GM12864 (cell line): ENCODE results near the gene BAK1.

Experiments used
- DNase-seq: peaks from one replicate; pipeline ENCODE4 v3.0.0-alpha.2; 2011; ENCODE audit warnings: low read depth
- H3K4me3 ChIP-seq: 2 replicates; pipeline ENCODE4 v1.5.1; 2011; ENCODE audit warnings: mild to moderate bottlenecking, low read depth, low read length, control low read depth
- TF ChIP-seq, protein P1 (sequence below): IDR thresholded peaks from 2 replicates; pipeline ENCODE4 v1.5.1; 2011; ENCODE audit warnings: low read depth, mild to moderate bottlenecking, moderate library complexity, low read length, control low read depth, inconsistent platforms; ENCODE audit errors: missing control alignments

BAK1 gene

DNA sequence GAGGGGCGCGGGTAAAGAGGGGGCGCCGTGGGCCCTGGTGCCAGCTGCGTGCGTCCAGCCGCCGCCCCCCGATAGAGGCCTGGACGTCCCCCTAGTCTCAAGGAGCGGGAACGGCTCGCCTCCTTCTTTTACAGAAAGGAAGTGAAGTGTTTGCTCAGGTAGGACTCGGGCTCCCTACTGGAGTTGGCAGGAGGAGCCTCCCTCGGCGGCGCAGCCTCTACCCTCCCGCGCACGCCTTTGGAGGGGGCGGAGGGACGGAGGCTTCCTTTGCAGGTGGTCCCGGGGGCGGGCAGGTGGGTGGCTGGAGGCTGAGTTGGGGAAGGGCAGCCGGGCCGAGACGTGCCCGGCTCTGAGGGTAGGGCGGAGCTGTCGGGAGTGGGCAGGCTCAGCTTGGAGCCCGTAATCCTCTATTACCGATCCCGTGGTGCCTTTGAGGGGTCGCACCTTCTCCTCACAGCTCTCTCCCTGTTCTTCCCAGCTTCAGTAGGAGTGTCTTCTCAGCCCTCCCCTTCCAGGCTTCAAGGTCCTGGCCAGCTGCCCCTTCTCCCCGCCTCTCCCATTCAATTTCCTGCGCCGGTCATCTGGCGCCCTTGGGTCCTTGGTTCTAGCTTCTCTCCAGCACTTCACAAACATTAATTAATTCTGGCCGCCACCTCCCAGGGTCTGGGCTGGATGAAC is 41.8 kb upstream of the BAK1 start:
- TF ChIP-seq, protein P1, sequence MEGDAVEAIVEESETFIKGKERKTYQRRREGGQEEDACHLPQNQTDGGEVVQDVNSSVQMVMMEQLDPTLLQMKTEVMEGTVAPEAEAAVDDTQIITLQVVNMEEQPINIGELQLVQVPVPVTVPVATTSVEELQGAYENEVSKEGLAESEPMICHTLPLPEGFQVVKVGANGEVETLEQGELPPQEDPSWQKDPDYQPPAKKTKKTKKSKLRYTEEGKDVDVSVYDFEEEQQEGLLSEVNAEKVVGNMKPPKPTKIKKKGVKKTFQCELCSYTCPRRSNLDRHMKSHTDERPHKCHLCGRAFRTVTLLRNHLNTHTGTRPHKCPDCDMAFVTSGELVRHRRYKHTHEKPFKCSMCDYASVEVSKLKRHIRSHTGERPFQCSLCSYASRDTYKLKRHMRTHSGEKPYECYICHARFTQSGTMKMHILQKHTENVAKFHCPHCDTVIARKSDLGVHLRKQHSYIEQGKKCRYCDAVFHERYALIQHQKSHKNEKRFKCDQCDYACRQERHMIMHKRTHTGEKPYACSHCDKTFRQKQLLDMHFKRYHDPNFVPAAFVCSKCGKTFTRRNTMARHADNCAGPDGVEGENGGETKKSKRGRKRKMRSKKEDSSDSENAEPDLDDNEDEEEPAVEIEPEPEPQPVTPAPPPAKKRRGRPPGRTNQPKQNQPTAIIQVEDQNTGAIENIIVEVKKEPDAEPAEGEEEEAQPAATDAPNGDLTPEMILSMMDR: no peak
- peak overlapping the region; percentile 91 for H3K4me3 ChIP-seq
- no peak for DNase-seq

DNA sequence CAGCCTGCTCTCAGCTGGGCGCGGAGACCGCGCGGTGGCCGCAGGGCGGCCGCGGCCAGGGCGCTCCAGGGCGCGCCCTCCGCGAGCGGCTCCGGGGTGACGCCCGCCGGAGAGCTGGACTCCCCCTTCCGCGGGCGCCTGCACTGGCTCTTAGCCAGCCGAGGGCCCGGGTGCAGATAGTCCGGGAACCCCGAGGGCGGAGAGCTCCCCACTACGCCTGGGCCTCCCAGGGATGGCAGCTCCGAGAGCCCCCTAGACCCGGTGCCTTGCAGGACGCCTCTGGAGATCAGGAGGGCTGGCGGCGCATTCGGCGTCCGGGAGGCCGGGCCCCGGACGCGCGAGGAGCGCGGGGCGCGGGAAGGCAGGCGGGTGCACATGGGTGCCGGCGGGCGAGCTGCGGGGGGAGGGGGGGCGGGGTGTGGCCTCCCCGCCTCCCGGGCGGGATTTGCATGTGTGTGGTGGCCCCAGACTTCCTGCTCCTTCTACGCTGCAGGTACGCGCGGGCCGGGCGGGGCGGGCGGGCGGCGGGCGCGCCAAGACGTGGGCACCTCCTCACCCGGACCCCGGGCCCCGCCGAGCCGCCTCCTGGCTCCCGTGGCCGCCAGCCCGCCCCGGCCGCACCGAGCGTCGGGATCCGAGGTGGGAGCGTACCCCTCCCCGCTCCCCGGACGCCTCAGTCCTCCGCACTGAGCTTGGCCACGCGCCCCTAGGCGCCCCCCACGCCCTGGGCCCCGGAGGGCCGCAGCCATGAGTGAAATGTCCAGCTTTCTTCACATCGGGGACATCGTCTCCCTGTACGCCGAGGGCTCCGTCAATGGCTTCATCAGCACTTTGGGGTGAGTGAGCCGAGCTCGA is 41.0 kb upstream of the BAK1 start, which contains the start of gene ITPR3:
Gene ITPR3, plus strand, starts transcription at position 467 of the 855 bp plus-strand sequence. Its CDS starts 281 bp downstream, at position 748.
- peak within 1 kb of the TSS; percentile 91 for H3K4me3 ChIP-seq
- no peak for DNase-seq
- TF ChIP-seq, protein P1: no peak

DNA sequence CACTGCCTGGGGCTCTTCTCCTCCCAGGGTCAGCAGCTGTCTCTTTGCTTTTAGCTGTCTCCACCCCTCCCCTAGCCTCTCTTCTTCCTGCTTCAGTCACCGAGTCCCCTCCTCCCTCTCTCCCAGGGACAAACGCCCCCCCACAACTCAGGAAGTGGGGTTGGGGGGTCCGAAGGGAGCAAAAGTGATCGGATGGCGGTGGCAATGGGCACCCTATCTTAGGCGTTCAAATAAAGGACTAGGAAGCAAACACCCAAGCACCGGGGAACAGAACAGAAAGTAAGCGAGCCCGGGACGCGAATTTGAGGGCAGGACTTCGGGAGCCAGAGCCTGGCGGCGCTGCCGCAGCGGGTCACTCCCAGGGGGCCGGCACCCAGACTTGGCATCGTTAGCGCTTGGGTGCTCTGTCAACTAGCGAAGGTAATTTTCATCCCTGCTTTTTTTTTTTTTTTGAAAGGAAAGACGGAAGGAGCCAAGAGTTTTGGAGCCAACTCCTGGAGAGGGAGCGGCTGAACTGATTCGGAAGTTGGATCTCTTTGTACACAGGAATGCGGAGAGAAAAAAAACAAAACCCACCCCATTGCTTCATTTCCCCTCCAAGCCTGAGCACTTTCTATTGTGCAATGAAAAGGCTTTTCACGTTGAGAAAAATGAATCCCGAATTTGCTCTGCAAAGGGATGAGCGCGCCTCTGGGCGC is 40.2 kb upstream of the BAK1 start:
- TF ChIP-seq, protein P1: no peak
- DNase-seq: no peak
- H3K4me3 ChIP-seq: peak overlapping the region; percentile 66

DNA sequence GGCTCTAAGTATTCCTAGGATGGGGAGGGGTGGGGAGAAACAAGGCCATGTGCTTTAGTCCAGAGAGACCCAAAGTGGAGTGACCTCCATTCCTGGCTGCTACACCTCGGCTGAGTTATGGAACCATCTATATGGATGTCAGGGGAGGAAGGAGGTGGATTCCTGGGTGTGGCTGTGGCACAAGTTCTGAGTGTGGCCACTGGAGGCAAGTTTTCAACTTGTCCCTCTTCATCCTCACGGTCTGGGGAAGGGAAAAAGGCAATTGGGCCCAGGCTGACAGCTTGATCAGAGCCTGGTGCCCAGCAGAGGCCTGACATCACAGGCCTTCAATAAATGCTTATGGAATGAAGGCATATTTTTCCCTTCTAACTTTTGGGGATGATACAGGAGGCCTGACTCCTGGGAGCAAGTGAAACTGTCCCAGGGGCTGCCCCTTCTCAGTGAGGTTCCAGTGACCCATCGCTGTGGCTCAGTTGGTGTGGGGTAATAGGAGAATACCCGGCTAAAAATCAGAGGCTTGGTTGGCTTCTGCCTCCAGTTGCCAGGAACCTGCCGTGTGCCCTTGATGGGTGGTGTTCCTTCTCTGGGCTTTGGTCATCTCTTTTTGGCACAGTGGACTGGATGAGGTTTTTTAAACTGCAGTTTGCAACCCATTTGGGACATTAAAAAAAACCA is 39.2 kb upstream of the BAK1 start:
- TF ChIP-seq, protein P1: no peak
- no peak for DNase-seq
- H3K4me3 ChIP-seq: no peak overlapping the region

DNA sequence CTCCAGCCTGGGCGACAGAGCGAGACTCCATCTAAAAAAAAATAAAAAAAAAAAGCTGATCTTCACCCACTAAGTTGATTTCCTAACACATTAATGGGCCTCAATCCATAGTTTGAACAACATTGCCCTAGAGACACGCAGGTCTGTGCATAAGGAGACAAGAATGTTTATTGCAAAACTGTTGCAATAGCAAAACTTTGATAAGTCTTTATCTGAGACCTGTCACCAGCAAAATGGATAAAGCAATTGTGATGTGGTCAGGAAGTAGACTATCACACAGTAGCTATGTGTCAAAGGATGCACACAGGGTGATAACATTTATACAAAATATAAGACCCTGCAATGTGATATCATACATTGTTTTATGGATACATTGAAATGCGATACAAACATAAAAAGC is 36.8 kb upstream of the BAK1 start:
- no peak overlapping the region for H3K4me3 ChIP-seq
- TF ChIP-seq, protein P1: no peak
- DNase-seq: no peak

DNA sequence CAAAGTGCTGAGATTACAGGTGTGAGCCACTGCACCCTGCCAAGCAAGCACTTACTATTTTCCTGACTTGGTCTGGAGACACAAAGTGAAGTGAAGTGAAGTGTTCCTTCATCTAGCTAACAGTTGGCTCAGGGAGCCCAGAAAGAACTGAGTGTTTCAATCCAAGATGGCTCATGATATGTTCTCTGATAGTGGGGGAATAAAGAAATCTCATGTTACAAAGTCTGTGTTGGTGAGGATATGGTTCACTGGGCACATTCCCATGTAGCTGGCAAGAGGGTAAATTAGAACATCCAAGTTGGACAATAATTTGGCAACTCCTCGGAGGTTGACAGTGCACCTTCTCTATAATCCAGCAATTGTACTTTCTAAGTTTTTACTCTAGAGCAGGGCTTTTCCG is 36.0 kb upstream of the BAK1 start:
- DNase-seq: no peak
- H3K4me3 ChIP-seq: no peak overlapping the region
- TF ChIP-seq, protein P1: no peak
